KBM-7 (cell line): ENCODE data around the gene CEP43.

Experiments used
- DNase-seq: peaks from one replicate; pipeline ENCODE4 v3.0.0-alpha.2; 2015
- in situ Hi-C: fragments of 300-500 bp; cut with MboI; formaldehyde crosslinking; loops from 2 replicates; pipeline ENCODE4 v1.14.3; 2020; ENCODE audit warnings: low sequenced_read_pairs, low pct_unique_long_range_greater_than_20kb, mixed read lengths

Gene CEP43

GRCh38 chr6:166959911-166960608 is 39.1 kb upstream of the CEP43 start:
- no peak for DNase-seq
- in situ Hi-C loops: no loop called here

- DNase-seq: no peak
- in situ Hi-C loops: no loop called here
Observed at GRCh38 chr6:166960609-166960978, 38.6 kb upstream of the CEP43 start.

GRCh38 chr6:166966268-166966667 is 32.9 kb upstream of the CEP43 start:
- DNase-seq: no peak
- in situ Hi-C loops: no loop called here

GRCh38 chr6:166969390-166970002 is 29.7 kb upstream of the CEP43 start:
- no peak for DNase-seq
- in situ Hi-C loops: no loop called here

- no peak for DNase-seq
- in situ Hi-C loops: no loop called here
Observed at GRCh38 chr6:166970091-166970490, 29.1 kb upstream of the CEP43 start.

GRCh38 chr6:166970776-166971175 is 28.4 kb upstream of the CEP43 start:
- in situ Hi-C loops: no loop called here
- no peak for DNase-seq

GRCh38 chr6:166971271-166971670 is 27.9 kb upstream of the CEP43 start:
- in situ Hi-C loops: no loop called here
- DNase-seq: no peak

- in situ Hi-C loops: no loop called here
- no peak for DNase-seq
Observed at GRCh38 chr6:166972101-166972500, 27.1 kb upstream of the CEP43 start.

GRCh38 chr6:166976636-166977035 is 22.6 kb upstream of the CEP43 start:
- in situ Hi-C loops: no loop called here
- no peak for DNase-seq

GRCh38 chr6:166977621-166978525 is 21.3 kb upstream of the CEP43 start:
- DNase-seq: no peak
- in situ Hi-C loops: no loop called here

GRCh38 chr6:166980738-166981137 is 18.5 kb upstream of the CEP43 start:
- no peak for DNase-seq
- in situ Hi-C loops: no loop called here

- DNase-seq: no peak
- in situ Hi-C loops: no loop called here
Observed at GRCh38 chr6:166987448-166987847, 11.7 kb upstream of the CEP43 start.

GRCh38 chr6:166987930-166988329 is 11.3 kb upstream of the CEP43 start:
- in situ Hi-C loops: no loop called here

GRCh38 chr6:166988674-166989201 is 10.5 kb upstream of the CEP43 start:
- in situ Hi-C loops: no loop called here
- DNase-seq: no peak

More at GRCh38 chr6:166987930-166988329, 11.3 kb upstream of the CEP43 start:
- DNase-seq: no peak

- peak; percentile 49 for DNase-seq
- in situ Hi-C loops: no loop called here
Observed at GRCh38 chr6:166989427-166990032, 9.7 kb upstream of the CEP43 start.

GRCh38 chr6:166996406-166996805 is 2.8 kb upstream of the CEP43 start:
- in situ Hi-C loops: no loop called here
- DNase-seq: no peak

GRCh38 chr6:166997348-166997747 is 1.8 kb upstream of the CEP43 start:
- in situ Hi-C loops: no loop called here
- DNase-seq: no peak

- in situ Hi-C loops: no loop called here
Observed at GRCh38 chr6:166997768-166998255, 1.4 kb upstream of the CEP43 start.

More at GRCh38 chr6:166997768-166998255, 1.4 kb upstream of the CEP43 start:
- peak; percentile 72 for DNase-seq
